Osteoblast (primary cell): ENCODE measurements around the gene AKAP13. TPM values are rescaled to one million over a fixed set of nuclear protein-coding genes. Genes with fewer than 3 reads are reported as not detected.

ENCODE experiments used
- DNase-seq: peaks from one replicate; pipeline ENCODE4 v3.0.0; 2011; ENCODE audit warnings: low spot score, mixed read lengths; ENCODE audit not compliant: insufficient read length; ENCODE audit errors: missing footprints
- H2AFZ ChIP-seq: 2 replicates; pipeline ENCODE4 v1.6.0; 2011; ENCODE audit warnings: mild to moderate bottlenecking, low read length
- H3K27ac ChIP-seq: 2 replicates; pipeline ENCODE4 v1.5.1; 2011; ENCODE audit warnings: mild to moderate bottlenecking, low read depth, low read length, moderate library complexity
- H3K27me3 ChIP-seq: 2 replicates; pipeline ENCODE4 v1.6.0; 2012; ENCODE audit warnings: mild to moderate bottlenecking, control low read depth, inconsistent platforms, low read length, moderate library complexity; ENCODE audit not compliant: insufficient read depth
- H3K36me3 ChIP-seq: 2 replicates; pipeline ENCODE4 v1.5.1; 2011; ENCODE audit warnings: mild to moderate bottlenecking, low read length, control low read depth, moderate library complexity; ENCODE audit not compliant: insufficient read depth
- H3K4me1 ChIP-seq: 2 replicates; pipeline ENCODE4 v1.5.1; 2011; ENCODE audit warnings: mild to moderate bottlenecking, low read length, control low read depth, moderate library complexity; ENCODE audit not compliant: insufficient read depth
- H3K4me2 ChIP-seq: 2 replicates; pipeline ENCODE4 v1.6.0; 2011; ENCODE audit warnings: mild to moderate bottlenecking, low read length; ENCODE audit not compliant: insufficient read depth
- H3K4me3 ChIP-seq: fragments of 200-600 bp; sonication (generic); 3 replicates; pipeline ENCODE4 v1.5.1; 2012; ENCODE audit warnings: mild to moderate bottlenecking, low read length, inconsistent platforms; ENCODE audit not compliant: insufficient read depth
- H3K79me2 ChIP-seq: 2 replicates; pipeline ENCODE4 v1.6.0; 2012; ENCODE audit warnings: mild to moderate bottlenecking, low read length, control low read depth, inconsistent platforms; ENCODE audit not compliant: insufficient read depth
- H3K9me3 ChIP-seq: 2 replicates; pipeline ENCODE4 v1.5.1; 2011; ENCODE audit warnings: low read depth, low read length, control low read depth
- H4K20me1 ChIP-seq: 2 replicates; pipeline ENCODE4 v1.6.0; 2012; ENCODE audit warnings: mild to moderate bottlenecking, low read length, control low read depth; ENCODE audit not compliant: insufficient read depth
- CTCF ChIP-seq: IDR thresholded peaks from 2 replicates; pipeline ENCODE4 v1.5.1; 2011; ENCODE audit warnings: mild to moderate bottlenecking, low read depth, low read length, moderate library complexity; ENCODE audit errors: extremely low read depth
- total RNA-seq: library from RNA; depleted of rRNA; stranded (reverse); fragments of >200 nt; gene quantifications from 2 replicates; pipeline ENCODE4 v1.2.3, GENCODE V29; 2012

Gene AKAP13
- total RNA-seq, 1 donor: 77.1 TPM

- Histone ChIP-seq H3K27me3 (no peaks in the 10 kb centered on the region), H3K27ac (peak overlapping the region; percentile 86), H3K9me3 (no peaks in the 10 kb centered on the region), H2AFZ (no peak overlapping the region), H3K79me2 (peaks cover 40% of the 10 kb centered on the region), H3K36me3 (no peaks in the 10 kb centered on the region), H4K20me1 (no peaks in the 10 kb centered on the region), H3K4me1 (peaks cover 55% of the 10 kb centered on the region), H3K4me3 (no peak overlapping the region), H3K4me2 (peak overlapping the region; percentile 28)
- no peak for DNase-seq
- no peak for TF ChIP-seq CTCF
Measured at GRCh38 chr15:85587707-85588411, 207.5 kb downstream of the AKAP13 start.

- H3K4me3 ChIP-seq: no peak overlapping the region
- no peaks in the 10 kb centered on the region for H4K20me1 ChIP-seq
- H3K36me3 ChIP-seq: no peaks in the 10 kb centered on the region
- peaks cover 49% of the 10 kb centered on the region for H3K4me1 ChIP-seq
- no peak for TF ChIP-seq CTCF
- H3K79me2 ChIP-seq: peaks cover 33% of the 10 kb centered on the region
- H3K27ac ChIP-seq: peak overlapping the region; percentile 86
- H3K27me3 ChIP-seq: no peaks in the 10 kb centered on the region
- H2AFZ ChIP-seq: no peak overlapping the region
- H3K9me3 ChIP-seq: no peaks in the 10 kb centered on the region
- H3K4me2 ChIP-seq: peak overlapping the region; percentile 28
- DNase-seq: no peak
Measured at GRCh38 chr15:85588677-85589076, 208.3 kb downstream of the AKAP13 start.

GRCh38 chr15:85589851-85590250, 209.4 kb downstream of the AKAP13 start:
- H2AFZ ChIP-seq: no peak overlapping the region
- DNase-seq: no peak
- H3K4me3 ChIP-seq: no peak overlapping the region
- H3K27me3 ChIP-seq: no peaks in the 10 kb centered on the region
- H3K9me3 ChIP-seq: no peaks in the 10 kb centered on the region
- no peaks in the 10 kb centered on the region for H3K36me3 ChIP-seq
- peak overlapping the region; percentile 47 for H3K4me2 ChIP-seq
- H3K79me2 ChIP-seq: peaks cover 29% of the 10 kb centered on the region
- no peaks in the 10 kb centered on the region for H4K20me1 ChIP-seq
- H3K27ac ChIP-seq: peak overlapping the region; percentile 86
- TF ChIP-seq CTCF: no peak
- H3K4me1 ChIP-seq: peaks cover 39% of the 10 kb centered on the region

GRCh38 chr15:85591622-85592021, 211.2 kb downstream of the AKAP13 start:
- Histone ChIP-seq H3K27ac (peak overlapping the region; percentile 32), H3K79me2 (peaks cover 19% of the 10 kb centered on the region)

More at GRCh38 chr15:85591622-85592021, 211.2 kb downstream of the AKAP13 start:
- H3K9me3 ChIP-seq: no peaks in the 10 kb centered on the region
- H2AFZ ChIP-seq: no peak overlapping the region
- no peaks in the 10 kb centered on the region for H4K20me1 ChIP-seq
- no peaks in the 10 kb centered on the region for H3K27me3 ChIP-seq
- H3K4me1 ChIP-seq: peaks cover 38% of the 10 kb centered on the region
- H3K4me2 ChIP-seq: no peak overlapping the region
- TF ChIP-seq CTCF: no peak
- H3K4me3 ChIP-seq: no peak overlapping the region
- no peak for DNase-seq
- no peaks in the 10 kb centered on the region for H3K36me3 ChIP-seq
